HepG2 (cell line): ENCODE measurements around the gene NPAS2. TPM values are rescaled to one million over a fixed set of nuclear protein-coding genes. Genes with fewer than 3 reads are reported as not detected.
A peak's percentile ranks its signal among the peaks of the same experiment; 100 is the strongest.

Source experiments
- ATF7-NPFF ChIP-seq: sonication (generic); formaldehyde crosslinking; IDR thresholded peaks from 2 replicates; pipeline ENCODE4 v1.8.1; 2023; ENCODE audit warnings: mild to moderate bottlenecking, low read depth, missing genetic modification reagents, moderate library complexity
- FIP1L1 ChIP-seq: fragments of 200-400 bp; formaldehyde crosslinking; IDR thresholded peaks from 2 replicates; pipeline ENCODE4 v1.6.1; 2018; ENCODE audit warnings: low read depth, mild to moderate bottlenecking, low read length, moderate library complexity, borderline replicate concordance; ENCODE audit not compliant: insufficient read depth
- HNF1A ChIP-seq, 2 experiments: sonication (generic) in 1 of 2; formaldehyde crosslinking in 1 of 2; IDR thresholded peaks; 2 replicates each; pipeline versions ENCODE4 v1.4.0 to v1.6.1; 2016 to 2020; ENCODE audit warnings: borderline replicate concordance in 1 of 2, low read depth in 1 of 2, mild to moderate bottlenecking in 1 of 2, missing genetic modification reagents in 1 of 2
- KMT2A ChIP-seq: sonication (generic); formaldehyde crosslinking; IDR thresholded peaks from 2 replicates; pipeline ENCODE4 v1.4.0; 2020; ENCODE audit warnings: missing genetic modification reagents
- SAFB2 ChIP-seq: sonication (generic); formaldehyde crosslinking; IDR thresholded peaks from 2 replicates; pipeline ENCODE4 v1.5.1; 2020; ENCODE audit warnings: missing genetic modification reagents, low read depth, mild to moderate bottlenecking, borderline replicate concordance
- SP140L ChIP-seq: sonication (generic); formaldehyde crosslinking; IDR thresholded peaks from 2 replicates; pipeline ENCODE4 v1.4.0; 2020; ENCODE audit warnings: missing genetic modification reagents, borderline replicate concordance
- ZFP91 ChIP-seq: sonication (generic); formaldehyde crosslinking; IDR thresholded peaks from 2 replicates; pipeline ENCODE4 v1.9.0; 2022; ENCODE audit warnings: missing genetic modification reagents, mild to moderate bottlenecking, borderline replicate concordance
- ZFY ChIP-seq: sonication (generic); formaldehyde crosslinking; IDR thresholded peaks from 2 replicates; pipeline ENCODE4 v1.4.0; 2020; ENCODE audit warnings: missing genetic modification reagents
- ZNF264 ChIP-seq: sonication (generic); formaldehyde crosslinking; IDR thresholded peaks from 2 replicates; pipeline ENCODE4 v1.4.0; 2020; ENCODE audit warnings: missing genetic modification reagents
- ZNF292 ChIP-seq: sonication (generic); formaldehyde crosslinking; IDR thresholded peaks from 2 replicates; pipeline ENCODE4 v1.8.1; 2022; ENCODE audit warnings: mild to moderate bottlenecking, low read depth, missing genetic modification reagents, borderline replicate concordance
- ZNF607 ChIP-seq: sonication (generic); formaldehyde crosslinking; IDR thresholded peaks from 2 replicates; pipeline ENCODE4 v1.5.1; 2020; ENCODE audit warnings: missing genetic modification reagents, mild to moderate bottlenecking, borderline replicate concordance
- ZNF609 ChIP-seq: sonication (generic); formaldehyde crosslinking; IDR thresholded peaks from 2 replicates; pipeline ENCODE4 v1.4.0; 2020; ENCODE audit warnings: mild to moderate bottlenecking, missing genetic modification reagents, borderline replicate concordance
- ZNF704 ChIP-seq: sonication (generic); formaldehyde crosslinking; IDR thresholded peaks from 2 replicates; pipeline ENCODE4 v1.8.1; 2023; ENCODE audit warnings: mild to moderate bottlenecking, inconsistent platforms, moderate library complexity, missing genetic modification reagents, borderline replicate concordance
- ZNF891 ChIP-seq: sonication (generic); formaldehyde crosslinking; IDR thresholded peaks from 2 replicates; pipeline ENCODE4 v1.5.0; 2020; ENCODE audit warnings: mild to moderate bottlenecking, missing genetic modification reagents
- polyA plus RNA-seq, 8 experiments: library from polyadenylated mRNA; depleted of rRNA in 3 of 8; stranded (reverse) in 7 of 8; unstranded in 1 of 8; fragments of >200 nt; fragmentation: Illumina TruSeq in 4 of 8; extraction: Trizol in 4 of 8; gene quantifications; 2 replicates each; pipeline versions ENCODE4 v1.2.1 to v1.2.3, GENCODE V29; 2011 to 2016; ENCODE audit warnings: low read depth in 4 of 8, missing spikeins in 1 of 8, mixed read lengths in 1 of 8; ENCODE audit not compliant: insufficient read depth in 1 of 8
- total RNA-seq, 5 experiments: library from RNA; depleted of rRNA; stranded (reverse); fragments of >200 nt; fragmentation: Illumina TruSeq; extraction: Trizol; gene quantifications; 2 replicates each; pipeline ENCODE4 v1.2.3, GENCODE V29; 2016; ENCODE audit warnings: low read depth in 1 of 5

Gene NPAS2
- total and polyA plus RNA-seq, 2 of the 13 experiments (the other 11 are each of a cell fraction or from before 2014, with no cell fraction given) = 14.8 to 37.5 TPM

- TF ChIP-seq ZFP91 (CRISPR knock-in tag) (peak; percentile 51; the same call in 1 of the 2 replicates), ZNF264 (CRISPR knock-in tag) (no peak), ZNF891 (CRISPR knock-in tag) (peak; percentile 67; the same call in 1 of the 2 replicates), FIP1L1 (no peak), ZNF704 (CRISPR knock-in tag) (0 out of 2 replicates have a peak, but pooled peaks have one; percentile 45), KMT2A (peak; percentile 91), ZNF292 (peak; percentile 30; the same call in 1 of the 2 replicates), HNF1A (IDR thresholded peaks at IDR 0.05; ENCODE audit: low read depth) (no peak), HNF1A (CRISPR knock-in tag; IDR thresholded peaks at IDR 0.05; ENCODE audit: borderline replicate concordance) (peak; percentile 36; the same call in 1 of the 2 replicates), ZFY (peak; percentile 34; the same call in 1 of the 2 replicates), ZNF607 (0 out of 2 replicates have a peak, but pooled peaks have one; percentile 57), ZNF609 (CRISPR knock-in tag) (peak; percentile 20; the same call in 1 of the 2 replicates), SP140L (CRISPR knock-in tag) (no peak), ATF7-NPFF (0 out of 2 replicates have a peak, but pooled peaks have one; percentile 51), SAFB2 (CRISPR knock-in tag) (peak; percentile 58; the same call in 1 of the 2 replicates)
These were observed 750 bp downstream of the NPAS2 start (continued) for GRCh38 chr2:100820523-100821254.
